Activated CD4-positive, alpha-beta T cell treated with anti-CD3 and anti-CD28 coated beads, Interleukin-10, Interleukin-2, amounts not matched to agents 100 ng/mL and 50 ng/mL, durations not matched to agents 16 hours and 8 hours (primary cell): ENCODE measurements around the gene FAM174B.

ENCODE experiments used
- DNase-seq: peaks from one replicate; pipeline ENCODE4 v3.0.0-alpha.2; 2020

Gene FAM174B

GRCh38 chr15:92655178-92655995 is at the start of gene FAM174B:
Gene FAM174B, minus strand, starts transcription at chr15:92655775.
- peak; percentile 46 for DNase-seq

GRCh38 chr15:92696096-92696495 is 40.5 kb upstream of the FAM174B start:
- DNase-seq, result no peak

GRCh38 chr15:92693691-92694331 is 38.2 kb upstream of the FAM174B start:
- DNase-seq, result no peak

- DNase-seq, result no peak
Measured at GRCh38 chr15:92690395-92690794, 34.8 kb upstream of the FAM174B start.

GRCh38 chr15:92687746-92688145 is 32.2 kb upstream of the FAM174B start:
- DNase-seq, result no peak

- no peak for DNase-seq
Measured at GRCh38 chr15:92687195-92687602, 31.6 kb upstream of the FAM174B start.

GRCh38 chr15:92683511-92683834 is 27.9 kb upstream of the FAM174B start:
- DNase-seq, result no peak

- no peak for DNase-seq
Measured at GRCh38 chr15:92682741-92683510, 27.4 kb upstream of the FAM174B start.

- no peak for DNase-seq
Measured at GRCh38 chr15:92681141-92681631, 25.6 kb upstream of the FAM174B start.

GRCh38 chr15:92677999-92678398 is 22.4 kb upstream of the FAM174B start:
- no peak for DNase-seq

GRCh38 chr15:92676561-92676960 is 21.0 kb upstream of the FAM174B start:
- no peak for DNase-seq

GRCh38 chr15:92675485-92675884 is 19.9 kb upstream of the FAM174B start:
- DNase-seq, result no peak

- no peak for DNase-seq
Measured at GRCh38 chr15:92674347-92674746, 18.8 kb upstream of the FAM174B start.

- no peak for DNase-seq
Measured at GRCh38 chr15:92672102-92672501, 16.5 kb upstream of the FAM174B start.

GRCh38 chr15:92671406-92671805 is 15.8 kb upstream of the FAM174B start:
- no peak for DNase-seq

GRCh38 chr15:92670621-92671020 is 15.0 kb upstream of the FAM174B start:
- DNase-seq, result no peak

GRCh38 chr15:92669432-92669831 is 13.9 kb upstream of the FAM174B start:
- DNase-seq, result no peak

- DNase-seq, result no peak
Measured at GRCh38 chr15:92668620-92669019, 13.0 kb upstream of the FAM174B start.

- no peak for DNase-seq
Measured at GRCh38 chr15:92667970-92668485, 12.5 kb upstream of the FAM174B start.

GRCh38 chr15:92667287-92667904 is 11.8 kb upstream of the FAM174B start:
- no peak for DNase-seq

GRCh38 chr15:92666780-92667179 is 11.2 kb upstream of the FAM174B start:
- no peak for DNase-seq

- peak; percentile 19 for DNase-seq
Measured at GRCh38 chr15:92665100-92665555, 9.6 kb upstream of the FAM174B start.
